HG02642 (cell line): Measurements from ENCODE around the gene RANBP10.
"Not testable (repeated sequence)": the region's sequence is repeated elsewhere in the genome, so short reads cannot be mapped to it uniquely, and the experiment has no call there.

Source experiments
- ATAC-seq: cut with Tn5 transposase; IDR thresholded peaks from one replicate; pipeline ENCODE4 v1.9.1; 2021; ENCODE audit warnings: mild to moderate bottlenecking; ENCODE audit not compliant: unreplicated experiment, poor library complexity

Gene RANBP10

DNA sequence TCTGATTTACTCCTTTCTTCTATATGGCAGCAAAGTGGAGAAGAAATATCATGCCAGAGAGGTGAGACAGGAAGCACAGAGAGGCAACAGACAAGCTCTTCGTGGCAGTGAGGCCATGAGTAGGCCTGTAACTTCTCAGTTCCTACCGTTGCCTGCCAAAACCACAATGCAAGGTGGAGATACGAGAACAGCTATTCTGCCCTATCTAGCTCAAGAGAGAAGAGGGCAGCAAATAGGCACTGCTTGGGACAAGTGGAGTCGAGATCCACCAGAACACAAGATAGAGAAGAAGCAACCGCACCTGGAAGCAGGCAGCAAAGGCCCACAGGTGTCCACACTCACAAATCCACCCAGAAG lies 24.8 kb downstream of the RANBP10 start:
- ATAC-seq, result peak; percentile 51

DNA sequence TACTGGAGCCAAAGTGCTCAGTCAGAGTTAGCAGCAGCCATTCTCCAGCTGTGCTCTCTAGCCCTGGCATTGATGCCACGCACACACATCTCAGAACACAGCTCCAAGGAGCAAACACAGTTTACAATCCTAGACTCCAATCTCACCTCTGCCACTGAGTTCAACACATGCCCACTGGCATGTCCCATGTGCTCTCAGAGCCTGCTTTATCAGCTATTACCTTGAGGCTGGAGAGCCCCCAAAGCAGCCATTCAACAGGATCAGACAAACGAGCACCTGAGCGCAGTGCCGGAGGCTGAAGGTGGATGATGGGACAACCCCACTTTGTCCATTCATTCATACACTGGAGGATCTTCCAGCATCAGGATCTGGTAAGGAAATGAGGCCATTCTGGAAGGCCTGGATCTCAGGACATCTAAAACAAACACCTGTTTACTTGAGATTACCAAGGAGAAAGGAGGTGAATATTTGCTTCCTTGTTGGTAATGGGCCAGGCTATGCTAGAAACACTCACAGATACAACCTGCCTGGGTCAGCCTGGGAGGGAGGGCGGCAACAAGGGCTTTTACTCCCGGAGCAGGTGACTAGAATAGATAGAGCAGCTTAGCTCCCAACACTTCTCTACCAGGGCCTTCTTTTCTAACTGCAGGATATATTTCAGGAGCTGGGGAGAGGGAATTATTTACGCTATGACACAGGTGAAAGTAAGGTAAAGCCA lies 25.4 kb downstream of the RANBP10 start:
- ATAC-seq, result no peak

DNA sequence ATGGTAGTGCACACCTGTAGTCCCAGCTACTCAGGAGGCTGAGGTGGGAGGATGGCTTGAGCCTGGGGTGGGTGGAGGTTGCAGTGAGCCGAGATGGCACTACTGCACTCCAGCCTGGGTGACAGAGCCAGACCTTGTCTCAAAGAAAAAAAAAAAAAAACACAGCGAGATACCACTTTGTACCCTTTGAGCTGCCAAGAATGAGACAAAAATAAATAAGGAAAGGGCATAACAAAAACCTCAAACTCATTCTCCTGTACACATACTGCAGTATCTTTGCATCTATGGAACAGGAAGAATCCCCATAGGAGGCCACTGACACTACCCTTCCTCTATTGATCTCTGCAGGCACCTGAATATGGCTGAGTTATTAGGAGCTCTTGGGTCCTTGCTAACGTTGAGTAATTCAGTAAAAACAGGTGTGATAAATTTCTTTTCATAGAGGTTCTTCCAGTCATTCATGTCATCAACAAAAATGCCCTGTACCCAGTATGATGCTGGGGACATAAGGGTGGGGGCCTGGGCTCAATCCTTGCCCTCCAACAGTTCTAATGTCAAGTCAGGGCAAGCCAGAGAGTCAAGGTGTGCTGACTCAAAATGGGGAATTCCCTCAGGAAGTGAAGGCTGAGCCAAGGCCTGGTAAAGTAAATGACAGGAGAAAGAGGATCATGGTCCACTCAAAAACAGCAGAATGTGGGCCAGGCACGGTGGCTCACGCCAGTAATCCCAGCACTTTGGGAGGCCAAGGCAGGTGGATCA lies 26.9 kb downstream of the RANBP10 start:
- no peak for ATAC-seq

DNA sequence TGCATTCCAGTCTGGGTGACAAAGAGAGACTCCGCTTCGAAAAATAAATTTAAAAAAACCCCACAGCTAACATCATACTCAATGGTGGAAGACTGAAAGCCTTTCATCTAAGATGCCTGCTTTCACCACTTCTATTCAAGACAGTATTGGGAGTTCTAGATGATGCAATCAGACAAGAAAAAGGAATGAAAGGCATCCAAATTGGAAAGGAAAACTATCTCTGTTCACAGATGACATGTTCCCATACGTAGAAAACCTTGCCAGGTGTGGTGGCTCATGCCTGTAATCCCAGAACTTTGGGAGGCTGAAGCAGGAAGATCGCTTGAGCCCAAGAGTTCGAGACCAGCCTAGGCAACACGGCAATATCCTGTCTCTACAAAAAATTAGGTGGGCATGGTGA lies 31.1 kb downstream of the RANBP10 start:
- no peak for ATAC-seq

DNA sequence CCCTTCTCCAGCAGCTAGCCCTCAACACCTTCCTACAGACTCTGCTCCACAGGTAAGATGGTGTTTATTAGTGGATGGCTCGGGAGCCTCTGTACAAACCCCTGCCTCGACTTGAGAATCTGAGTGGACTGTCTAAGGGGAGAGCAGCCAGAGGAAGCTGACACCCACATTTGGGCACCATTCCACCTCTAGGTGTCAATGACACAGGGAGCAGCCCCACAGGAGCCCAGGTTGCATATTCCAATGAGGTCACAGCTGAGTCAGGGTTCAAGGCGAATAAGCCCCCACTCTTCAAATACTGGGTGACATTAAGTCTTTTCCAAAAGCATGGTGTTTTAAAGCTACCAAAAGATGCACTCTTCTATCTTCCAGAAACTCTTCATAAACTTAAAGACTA lies 31.9 kb downstream of the RANBP10 start:
- no peak for ATAC-seq

DNA sequence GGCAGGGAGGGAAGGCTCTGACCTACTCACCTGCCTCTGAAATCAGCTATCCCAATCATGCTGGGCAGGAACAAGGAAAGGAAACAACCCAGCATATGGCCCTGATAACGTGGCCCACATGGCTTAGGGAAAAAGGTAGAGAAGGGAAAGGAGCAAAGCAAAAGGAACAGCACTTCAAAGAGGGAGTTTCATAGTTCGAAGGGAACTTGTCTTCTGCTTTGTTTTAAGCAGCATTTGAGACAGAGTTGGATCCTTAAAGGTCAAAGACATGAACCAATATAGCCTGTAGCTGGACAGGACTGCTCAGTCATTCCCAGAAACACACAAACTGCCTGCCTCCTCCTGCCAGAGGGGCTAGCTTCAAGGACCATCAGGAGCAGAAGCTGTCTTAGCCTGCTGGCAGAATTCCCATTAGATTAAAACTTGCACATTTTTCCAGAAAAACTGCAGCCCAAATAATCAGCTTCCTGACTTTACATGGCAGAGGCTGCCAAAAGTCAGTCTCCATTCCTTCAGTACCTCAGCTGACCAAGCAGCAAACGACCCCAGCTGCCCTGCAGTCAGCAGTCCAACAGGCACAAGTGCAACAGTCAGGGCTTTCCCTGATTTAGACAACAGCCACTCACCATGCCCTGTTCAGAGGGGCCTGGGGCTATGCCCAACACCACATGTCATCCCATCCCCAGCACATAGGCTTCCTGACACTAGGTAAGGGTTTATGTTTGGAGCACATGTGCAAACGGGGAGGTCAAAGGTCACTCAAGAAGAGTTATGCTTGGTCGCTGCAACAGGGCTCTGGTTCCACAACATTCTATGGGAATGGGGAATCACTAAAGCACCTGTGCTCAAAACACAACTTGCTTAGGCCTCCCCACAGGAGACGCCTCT lies 32.5 kb downstream of the RANBP10 start:
- ATAC-seq, result no peak

DNA sequence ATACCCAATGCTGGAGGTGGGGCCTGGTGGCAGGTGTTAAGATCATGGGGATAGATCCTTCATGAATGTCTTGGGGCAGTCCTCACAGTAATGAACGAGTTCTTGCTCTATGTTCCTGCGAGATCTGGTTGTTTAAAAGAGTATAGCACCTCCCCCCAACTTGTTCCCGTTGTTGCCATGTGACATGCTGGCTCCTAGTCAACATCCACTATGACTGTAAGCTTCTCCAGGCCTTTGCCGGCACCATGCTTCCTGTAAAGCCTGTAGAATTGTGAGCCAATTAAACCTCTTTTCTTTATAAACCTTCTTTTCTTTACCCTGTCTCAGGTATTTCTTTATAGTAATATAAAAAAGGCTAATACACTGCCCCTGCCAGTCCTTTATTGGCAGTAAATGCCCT lies 33.3 kb downstream of the RANBP10 start:
- ATAC-seq, result no peak

DNA sequence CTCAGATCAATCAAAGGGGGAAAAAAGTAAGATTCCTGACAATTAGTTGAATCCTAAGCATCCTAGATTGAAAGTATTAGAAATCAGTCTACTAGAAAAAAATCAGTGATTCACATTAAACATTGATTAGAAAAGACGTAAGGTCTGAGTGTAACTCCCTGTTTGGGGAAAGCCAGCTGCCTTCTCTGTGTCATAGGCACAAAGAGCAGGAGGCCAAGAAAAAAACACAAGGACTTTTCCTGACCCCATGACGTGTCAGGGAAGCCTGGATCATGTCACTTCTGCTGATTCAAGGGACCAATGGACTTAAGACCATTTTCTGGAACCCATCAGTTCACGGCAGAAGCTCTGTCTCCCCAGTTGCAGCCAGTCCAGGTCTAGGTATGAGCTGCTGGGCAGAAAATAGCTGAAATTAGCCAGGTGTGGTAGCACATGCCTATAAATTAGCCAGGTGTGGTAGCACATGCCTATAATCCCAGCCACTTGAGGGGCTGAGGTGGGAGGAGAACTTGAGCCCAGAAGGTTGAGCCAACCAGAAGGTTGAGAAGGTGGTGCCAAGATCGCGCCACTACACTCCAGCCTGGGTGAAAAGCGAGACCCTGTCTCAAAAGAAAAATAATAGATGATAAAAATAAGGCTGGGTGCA lies 35.9 kb downstream of the RANBP10 start:
- no peak for ATAC-seq

DNA sequence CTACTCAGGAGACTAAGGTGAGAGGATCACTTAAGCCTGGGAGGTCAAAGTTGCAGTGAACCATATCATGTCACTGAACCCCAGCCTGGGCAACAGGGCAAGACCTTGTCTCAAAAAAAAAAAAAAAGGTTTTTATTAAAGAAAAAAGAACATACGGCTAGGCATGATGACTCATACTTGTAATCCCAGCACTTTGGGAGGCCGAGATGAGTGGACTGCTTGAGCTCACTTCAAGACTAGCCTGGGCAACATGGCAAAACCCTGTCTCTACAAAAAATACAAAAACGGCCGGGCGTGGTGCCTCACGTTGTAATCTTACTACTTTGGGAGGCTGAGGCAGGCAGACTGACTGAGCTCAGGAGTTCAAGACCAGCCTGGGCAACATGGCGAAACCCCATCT lies 38.4 kb downstream of the RANBP10 start:
- ATAC-seq, result no peak

DNA sequence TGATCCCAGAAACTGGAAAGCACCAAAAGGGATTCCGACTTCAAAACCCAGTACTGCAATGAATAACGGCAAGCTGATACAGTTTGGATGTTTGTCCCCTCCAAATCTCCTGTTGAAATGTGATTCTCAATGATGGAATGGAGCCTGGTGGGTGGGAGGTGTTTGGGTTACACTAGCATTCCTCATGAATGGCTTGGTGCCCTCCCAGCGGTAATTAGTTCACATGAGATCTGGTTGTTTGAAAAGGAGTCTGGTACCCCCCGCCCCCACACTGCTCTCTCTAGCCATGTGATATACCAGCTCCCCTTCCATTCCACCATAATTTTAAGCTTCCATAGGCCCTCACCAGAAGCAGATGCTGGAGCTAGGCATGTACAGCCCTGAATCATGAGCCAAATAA lies 40.1 kb downstream of the RANBP10 start:
- ATAC-seq, result no peak

DNA sequence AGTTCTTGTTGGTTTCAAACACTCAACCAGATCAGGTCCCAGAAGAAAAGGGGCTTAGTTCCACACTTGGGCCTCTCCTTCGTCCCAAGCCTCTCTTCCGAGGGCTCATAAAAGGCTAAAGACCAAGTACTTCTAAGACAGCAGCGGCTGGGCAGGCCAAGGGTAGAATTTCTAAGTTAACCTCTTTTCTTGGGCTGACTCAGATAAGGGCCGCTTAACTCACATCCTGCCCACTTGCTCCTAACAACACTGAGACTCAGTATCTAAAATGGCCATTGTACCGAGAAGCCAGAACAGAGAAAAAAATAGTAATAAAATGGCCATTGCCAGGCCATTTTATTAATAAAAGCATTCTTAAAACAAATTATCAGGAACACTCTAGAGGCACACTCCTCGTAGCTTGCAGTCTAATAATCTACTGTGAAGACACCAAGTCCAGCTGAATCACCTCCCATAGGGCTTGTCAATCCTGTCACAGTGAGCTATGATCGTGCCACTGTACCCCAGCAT lies 42.1 kb downstream of the RANBP10 start:
- no peak for ATAC-seq

DNA sequence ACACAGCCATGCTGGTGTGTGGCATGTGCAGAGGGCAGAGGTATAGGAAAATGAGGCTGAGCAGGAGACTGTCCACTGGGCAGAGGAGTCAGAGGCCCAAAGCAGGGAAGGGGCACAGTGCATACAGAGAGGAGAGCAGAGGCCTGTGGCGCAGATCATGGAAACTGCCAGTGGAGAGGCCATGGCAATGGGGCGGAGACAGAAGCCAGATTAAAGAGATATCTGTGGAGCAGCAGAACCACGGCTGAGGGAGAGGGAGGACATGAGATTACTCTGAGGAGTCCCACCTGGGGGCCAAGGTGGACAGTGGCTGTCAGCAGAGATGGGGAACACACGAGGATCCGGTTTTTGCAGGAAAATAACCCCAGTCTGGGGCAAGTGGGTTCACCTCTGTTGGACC lies 43.3 kb downstream of the RANBP10 start:
- ATAC-seq, result no peak

DNA sequence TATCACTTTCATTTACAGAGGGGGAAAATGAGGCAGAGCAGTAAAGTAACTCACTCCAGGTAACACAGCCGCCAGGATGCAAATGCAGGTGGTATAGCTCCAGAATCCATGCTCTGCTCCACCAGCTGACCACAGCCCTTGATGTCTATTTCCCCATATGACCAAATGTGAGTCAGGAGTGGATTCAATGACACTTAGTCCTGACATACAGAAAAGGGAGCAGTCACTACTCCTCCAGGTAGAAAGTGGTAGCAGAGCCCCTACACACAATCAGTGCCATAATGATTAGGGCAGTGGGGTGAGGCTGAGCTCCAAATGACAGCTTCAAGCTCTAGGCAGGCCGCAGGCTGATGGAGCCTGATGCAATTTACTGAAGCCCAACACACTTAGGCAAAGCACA lies 44.0 kb downstream of the RANBP10 start:
- no peak for ATAC-seq

DNA sequence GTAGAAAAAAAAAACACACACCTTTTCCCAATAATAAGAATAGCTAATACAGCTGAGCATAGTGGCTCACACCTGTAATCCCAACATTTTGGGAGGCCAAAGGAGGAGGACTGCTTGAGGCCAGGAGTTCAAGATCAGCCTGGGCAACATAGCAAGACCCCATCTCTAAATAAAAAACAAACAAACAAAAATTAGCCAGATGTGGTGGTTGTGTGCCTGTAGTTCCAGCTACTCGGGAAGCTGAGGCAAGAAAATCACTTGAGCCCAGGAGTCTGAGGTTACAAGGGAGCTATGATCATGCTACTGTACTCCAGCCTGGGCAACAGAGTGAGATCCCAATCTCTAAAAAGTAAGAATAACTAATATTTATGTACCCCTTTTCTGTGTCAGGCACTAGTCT lies 44.4 kb downstream of the RANBP10 start:
- no peak for ATAC-seq

DNA sequence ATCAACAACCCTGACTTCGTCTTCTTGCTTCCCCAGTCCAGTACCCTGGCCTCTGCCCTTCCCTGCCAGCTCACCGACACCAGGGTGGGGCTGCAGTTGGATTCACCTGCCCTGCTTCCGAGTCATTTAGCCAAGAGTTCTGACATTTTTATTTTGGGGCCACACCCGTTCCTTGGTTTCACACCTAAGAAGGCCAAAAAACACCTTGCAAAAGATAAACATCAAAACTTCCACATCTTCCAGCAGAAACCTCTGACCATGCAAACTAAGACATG lies 45.5 kb downstream of the RANBP10 start:
- ATAC-seq, result no peak

DNA sequence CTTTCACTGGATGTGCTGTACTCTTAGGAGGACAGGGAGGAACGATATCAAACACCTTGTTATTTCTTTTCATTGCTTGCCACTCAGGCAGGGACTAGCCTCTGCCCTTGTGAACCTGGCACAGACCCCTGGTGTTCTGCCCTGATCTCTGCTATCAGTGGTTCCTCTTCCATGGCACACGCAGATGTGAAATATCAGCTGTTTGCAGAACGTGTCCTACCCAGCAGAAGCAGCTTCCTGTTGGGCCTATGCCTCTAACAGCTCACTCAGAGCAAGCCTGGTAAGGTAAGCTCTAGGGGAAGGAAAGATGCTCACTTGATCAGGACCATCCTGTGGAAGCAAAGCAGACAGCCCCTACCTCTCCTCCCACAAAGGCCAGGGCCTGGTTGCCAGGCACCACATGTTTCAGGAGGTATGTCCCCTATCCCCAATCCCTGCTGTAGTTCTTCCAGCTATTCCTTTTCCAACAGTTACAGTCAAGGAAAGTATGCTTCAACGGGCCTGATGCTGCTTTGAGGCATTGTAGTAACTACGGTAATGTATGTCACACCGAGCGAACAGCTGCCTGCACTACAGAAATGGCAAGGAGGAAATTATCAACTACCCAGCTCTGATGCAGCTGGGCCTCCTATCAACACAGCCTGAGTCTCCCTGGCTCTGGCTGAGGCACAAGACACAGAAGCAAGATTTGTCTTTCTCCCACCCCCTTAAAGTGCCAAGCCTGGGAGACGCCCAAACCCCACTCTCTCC lies 46.0 kb downstream of the RANBP10 start:
- no peak for ATAC-seq

DNA sequence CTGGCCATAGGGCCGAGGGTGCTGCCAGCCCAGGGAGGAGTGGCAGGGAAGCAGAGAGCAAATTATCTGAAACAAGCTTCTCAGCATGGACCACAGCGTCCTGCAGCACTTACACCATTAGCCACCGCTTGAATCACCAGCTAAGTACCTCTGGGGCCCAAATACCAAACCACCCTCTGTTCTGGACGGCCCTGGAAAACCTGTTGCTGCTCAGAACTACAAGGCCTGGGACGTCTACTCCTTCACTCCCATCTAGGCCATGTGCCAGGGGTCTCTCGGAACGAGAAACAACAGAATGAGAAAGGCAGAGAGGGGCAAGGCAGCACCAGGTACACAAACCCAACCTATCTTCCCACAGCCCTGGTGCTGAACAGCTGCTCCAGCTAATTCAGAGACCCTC lies 47.4 kb downstream of the RANBP10 start:
- no peak for ATAC-seq

DNA sequence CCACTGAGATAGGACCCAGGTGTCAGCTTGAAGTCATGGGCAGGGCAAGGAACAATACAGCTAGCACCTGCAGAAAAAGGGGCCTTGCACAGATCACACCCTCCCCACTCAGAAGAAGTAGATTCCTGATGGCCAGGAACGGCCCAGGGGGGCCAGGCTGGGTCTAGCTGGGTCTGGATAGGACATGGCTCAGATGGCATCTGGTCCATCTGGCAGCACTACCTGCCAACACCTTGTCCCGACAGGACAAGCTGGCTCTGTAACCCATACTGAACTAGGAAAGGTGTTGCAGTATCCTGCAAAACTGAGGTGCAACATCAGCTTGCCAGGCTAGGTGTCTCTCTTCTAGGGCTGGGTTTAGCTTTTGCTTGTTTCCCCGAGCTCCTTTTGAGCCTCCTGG lies 48.4 kb downstream of the RANBP10 start:
- no peak for ATAC-seq

DNA sequence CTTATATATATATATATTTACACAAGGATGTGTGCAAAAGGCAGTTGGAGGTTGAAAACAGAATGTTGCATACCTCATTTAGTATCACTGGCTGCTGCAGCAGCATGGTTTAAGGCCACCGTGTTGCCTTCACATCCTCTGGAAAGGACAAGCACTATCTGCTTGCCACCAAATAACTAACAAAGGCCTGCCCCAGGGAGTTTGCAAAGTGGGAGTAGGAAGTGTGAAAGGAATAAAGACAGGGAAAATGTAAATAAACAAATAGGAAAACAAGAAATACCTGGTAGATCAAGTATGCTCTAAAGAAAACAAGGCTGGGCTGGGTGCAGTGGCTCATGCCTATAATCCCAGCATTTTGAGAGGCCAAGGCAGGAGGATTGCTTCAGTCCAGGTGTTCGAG lies 53.7 kb downstream of the RANBP10 start:
- no peak for ATAC-seq

DNA sequence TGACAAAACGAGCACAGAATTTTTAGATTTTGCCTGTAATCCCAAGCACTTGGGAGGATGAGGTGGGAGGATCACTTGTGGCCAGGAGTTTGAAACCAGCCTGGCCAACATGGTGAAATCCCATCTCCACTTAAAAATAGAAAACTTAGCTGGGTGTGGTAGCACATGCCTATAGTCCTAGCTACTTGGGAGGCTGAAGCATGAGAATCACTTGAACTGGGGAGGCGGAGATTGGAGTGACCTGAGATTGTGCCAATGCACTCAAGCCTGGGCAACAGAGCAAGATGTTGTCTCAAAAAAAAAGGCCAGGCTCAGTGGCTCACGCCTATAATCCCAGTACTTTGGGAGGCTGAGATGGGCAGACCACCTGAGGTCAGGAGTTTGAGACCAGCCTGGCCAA lies 55.0 kb downstream of the RANBP10 start:
- ATAC-seq, result not testable (repeated sequence)
